Endodermal cell (in vitro differentiated cells): ENCODE results near the gene PPP1R14B. TPM values are rescaled to one million over a fixed set of nuclear protein-coding genes. Genes with fewer than 3 reads are reported as not detected.

Source experiments
- DNase-seq: peaks from one replicate; pipeline ENCODE4 v3.0.0-alpha.2; 2017
- H3K27ac ChIP-seq: 2 replicates; pipeline ENCODE4 v1.5.1; 2013; ENCODE audit warnings: mild to moderate bottlenecking, low read depth, low read length, moderate library complexity
- H3K27me3 ChIP-seq: 2 replicates; pipeline ENCODE4 v1.6.1; 2013; ENCODE audit warnings: mild to moderate bottlenecking, low read length, moderate library complexity; ENCODE audit not compliant: insufficient read depth, control insufficient read depth, poor library complexity, severe bottlenecking
- H3K36me3 ChIP-seq: 2 replicates; pipeline ENCODE4 v1.7.0; 2013; ENCODE audit warnings: mild to moderate bottlenecking, low read length, moderate library complexity; ENCODE audit not compliant: control insufficient read depth, insufficient read depth
- H3K4me1 ChIP-seq: one replicate; pipeline ENCODE4 v1.7.0; 2013; ENCODE audit warnings: low read length; ENCODE audit not compliant: control insufficient read depth, insufficient read depth
- H3K4me3 ChIP-seq: 2 replicates; pipeline ENCODE4 v1.5.1; 2013; ENCODE audit warnings: mild to moderate bottlenecking, low read length, moderate library complexity
- H3K9ac ChIP-seq: 2 replicates; pipeline ENCODE4 v1.6.1; 2013; ENCODE audit warnings: mild to moderate bottlenecking, low read length, moderate library complexity; ENCODE audit not compliant: poor library complexity, severe bottlenecking; ENCODE audit errors: extremely low read depth
- H3K9me3 ChIP-seq: 2 replicates; pipeline ENCODE4 v1.6.1; 2013; ENCODE audit warnings: mild to moderate bottlenecking, low read length, moderate library complexity; ENCODE audit not compliant: control insufficient read depth
- H3K27ac Mint-ChIP-seq: 2 replicates; pipeline ENCODE4 v1.8.0; 2020; ENCODE audit warnings: mixed read lengths
- H3K27me3 Mint-ChIP-seq: 2 replicates; pipeline ENCODE4 v1.8.0; 2021; ENCODE audit warnings: mild to moderate bottlenecking, mixed read lengths; ENCODE audit not compliant: insufficient read depth
- H3K36me3 Mint-ChIP-seq: 2 replicates; pipeline ENCODE4 v1.8.0; 2020; ENCODE audit warnings: low read depth, mixed read lengths
- H3K4me1 Mint-ChIP-seq: 2 replicates; pipeline ENCODE4 v1.8.0; 2020; ENCODE audit warnings: mixed read lengths
- H3K4me3 Mint-ChIP-seq: 2 replicates; pipeline ENCODE4 v1.8.0; 2020; ENCODE audit warnings: mild to moderate bottlenecking, moderate library complexity, mixed read lengths
- H3K9me3 Mint-ChIP-seq: 2 replicates; pipeline ENCODE4 v1.8.0; 2020; ENCODE audit warnings: mild to moderate bottlenecking, mixed read lengths
- WGBS, 2 experiments: methylation state at CpG; one replicate each; pipeline versions ENCODE4 v1.1.5 to v1.1.7; 2013; ENCODE audit warnings: missing lambda C conversion rate in 2 of 2, mixed read lengths in 1 of 2; ENCODE audit not compliant: insufficient coverage in 1 of 2, insufficient read length in 1 of 2; 5-methylcytosine and 5-hydroxymethylcytosine counted together
- total RNA-seq, 2 donors: library from RNA; stranded (reverse); fragmentation: NEBNext Ultra II Directional in 1 of 2; extraction: Animal tissue kit (Norgen Biotek cat#: 25700) in 1 of 2; gene quantifications; 2 replicates in 1 of 2; 3 replicates in 1 of 2; pipeline ENCODE4 v1.2.1, GENCODE V29; 2021
- TF ChIP-seq, protein P1 (sequence below): fragments of 200-600 bp; sonication (generic); conservative IDR thresholded peaks from 2 replicates; pipeline ENCODE4 v1.5.0; 2021; ENCODE audit warnings: antibody characterized with exemption, mild to moderate bottlenecking

PPP1R14B gene
- total RNA-seq, 2 donors from 2014 or later, result 228 to 265 TPM

DNA sequence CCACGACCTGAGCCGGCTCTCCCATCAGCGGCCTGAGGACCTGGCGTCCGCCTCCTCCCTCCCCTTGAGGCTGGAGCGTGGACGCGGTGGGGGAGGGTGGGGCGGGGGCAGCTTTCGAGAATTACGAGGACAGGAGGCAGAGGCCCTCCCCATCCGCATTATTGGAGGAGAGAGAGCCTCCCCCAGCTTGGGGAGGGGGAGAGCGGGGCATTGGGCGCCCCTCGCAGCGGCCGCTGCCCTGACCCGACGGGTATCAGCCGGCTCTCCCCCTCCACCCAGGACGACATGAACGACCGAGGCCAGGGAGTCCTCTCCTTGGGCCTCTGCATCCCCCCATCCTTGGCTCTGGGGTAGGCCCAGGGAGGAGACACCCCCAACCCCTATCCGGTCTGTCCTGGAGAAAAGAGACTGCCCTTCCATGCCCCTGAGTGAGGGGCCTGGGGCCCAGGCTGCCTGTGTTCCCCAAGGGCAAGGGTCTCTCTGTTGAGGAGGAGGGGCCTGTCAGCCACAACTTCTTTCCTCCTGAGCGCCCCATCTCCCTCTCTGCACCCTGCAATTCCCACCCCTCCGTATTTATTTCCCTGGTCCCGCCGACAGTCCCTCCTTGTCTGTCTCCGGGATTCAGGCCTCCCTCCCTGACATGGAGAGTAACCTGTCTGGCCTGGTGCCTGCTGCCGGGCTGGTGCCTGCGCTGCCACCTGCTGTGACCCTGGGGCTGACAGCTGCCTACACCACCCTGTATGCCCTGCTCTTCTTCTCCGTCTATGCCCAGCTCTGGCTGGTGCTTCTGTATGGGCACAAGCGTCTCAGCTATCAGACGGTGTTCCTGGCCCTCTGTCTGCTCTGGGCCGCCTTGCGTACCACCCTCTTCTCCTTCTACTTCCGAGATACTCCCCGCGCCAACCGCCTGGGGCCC, 39.4 kb upstream of the PPP1R14B start:
- TF ChIP-seq, protein P1, sequence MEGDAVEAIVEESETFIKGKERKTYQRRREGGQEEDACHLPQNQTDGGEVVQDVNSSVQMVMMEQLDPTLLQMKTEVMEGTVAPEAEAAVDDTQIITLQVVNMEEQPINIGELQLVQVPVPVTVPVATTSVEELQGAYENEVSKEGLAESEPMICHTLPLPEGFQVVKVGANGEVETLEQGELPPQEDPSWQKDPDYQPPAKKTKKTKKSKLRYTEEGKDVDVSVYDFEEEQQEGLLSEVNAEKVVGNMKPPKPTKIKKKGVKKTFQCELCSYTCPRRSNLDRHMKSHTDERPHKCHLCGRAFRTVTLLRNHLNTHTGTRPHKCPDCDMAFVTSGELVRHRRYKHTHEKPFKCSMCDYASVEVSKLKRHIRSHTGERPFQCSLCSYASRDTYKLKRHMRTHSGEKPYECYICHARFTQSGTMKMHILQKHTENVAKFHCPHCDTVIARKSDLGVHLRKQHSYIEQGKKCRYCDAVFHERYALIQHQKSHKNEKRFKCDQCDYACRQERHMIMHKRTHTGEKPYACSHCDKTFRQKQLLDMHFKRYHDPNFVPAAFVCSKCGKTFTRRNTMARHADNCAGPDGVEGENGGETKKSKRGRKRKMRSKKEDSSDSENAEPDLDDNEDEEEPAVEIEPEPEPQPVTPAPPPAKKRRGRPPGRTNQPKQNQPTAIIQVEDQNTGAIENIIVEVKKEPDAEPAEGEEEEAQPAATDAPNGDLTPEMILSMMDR, result no peak
- 34 to 75% methylated on average over 15 to 37 of the region's 40 CpGs for WGBS, 2 experiments
- Mint-ChIP-seq H3K36me3 (peaks cover 18% of the 10 kb centered on the region), H3K4me1 (peaks cover 6% of the 10 kb centered on the region), H3K27ac (no peak overlapping the region), H3K9me3 (no peaks in the 10 kb centered on the region), H3K4me3 (peak overlapping the region; percentile 69), H3K27me3 (peaks cover 26% of the 10 kb centered on the region)
- no peak overlapping the region for H3K27ac ChIP-seq
- DNase-seq, result no peak
- H3K36me3 ChIP-seq, result peaks cover 10% of the 10 kb centered on the region
- peak overlapping the region; percentile 15 for H3K9ac ChIP-seq
- peaks cover 19% of the 10 kb centered on the region for H3K27me3 ChIP-seq
- peak overlapping the region; percentile 84 for H3K4me3 ChIP-seq
- H3K9me3 ChIP-seq, result no peaks in the 10 kb centered on the region
- no peaks in the 10 kb centered on the region for H3K4me1 ChIP-seq

DNA sequence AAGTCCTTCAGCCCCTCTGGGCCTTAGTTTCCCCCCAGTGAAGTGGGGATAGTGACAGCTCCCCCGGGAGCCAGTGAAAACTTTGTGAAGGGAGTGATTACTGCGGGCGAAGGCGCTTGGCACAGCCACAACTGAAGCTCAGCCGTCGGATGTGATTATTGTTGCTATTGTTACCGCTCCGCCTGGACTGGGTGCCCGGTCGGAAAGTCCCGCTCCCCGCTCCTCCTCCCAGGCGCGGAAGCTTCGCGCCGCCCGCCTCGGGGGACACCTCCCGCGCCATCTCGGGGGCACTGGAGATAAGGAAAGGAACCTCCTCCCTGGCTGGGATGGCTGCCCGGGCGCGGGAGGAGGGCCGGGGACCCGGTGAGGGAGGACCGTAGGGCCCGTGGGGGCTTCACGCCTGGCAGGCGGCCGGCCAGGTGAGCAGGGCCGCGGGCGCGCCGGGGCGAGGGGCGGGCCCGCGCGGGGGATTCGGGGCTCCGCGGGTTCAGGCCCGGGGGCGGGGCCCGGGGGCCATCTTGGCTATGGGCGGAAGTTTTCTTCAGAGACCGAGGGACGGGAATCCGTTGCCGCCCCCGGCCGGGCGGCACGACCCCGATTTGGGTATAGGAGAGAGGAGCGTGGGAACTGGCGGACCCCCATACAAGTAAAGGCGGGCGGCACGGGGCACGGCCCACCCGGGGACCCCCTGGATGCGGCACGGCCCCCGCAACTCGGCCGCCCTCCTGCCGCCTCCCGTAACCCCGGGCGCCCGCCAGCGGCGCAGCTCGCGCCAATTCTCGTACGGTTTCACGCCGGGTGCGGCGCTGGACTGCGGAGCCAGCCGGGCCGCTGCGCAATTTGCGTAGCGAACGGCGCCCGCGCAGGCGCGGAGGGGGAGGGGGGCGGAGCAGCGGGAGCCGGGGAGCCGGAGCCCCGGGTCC, 38.5 kb upstream of the PPP1R14B start, which contains the start of gene GPR137:
GPR137 (plus strand) TSS at position 887 of the 923 bp plus-strand sequence. CDS start 677 bp downstream, outside the sequence.
- Histone ChIP-seq H3K36me3 (peaks cover 10% of the 10 kb centered on the region), H3K27me3 (peaks cover 10% of the 10 kb centered on the region), H3K27ac (peak within 1 kb of the TSS; percentile 9), H3K4me1 (no peaks in the 10 kb centered on the region), H3K4me3 (peak within 1 kb of the TSS; percentile 84), H3K9me3 (no peaks in the 10 kb centered on the region), H3K9ac (peak within 1 kb of the TSS; percentile 28)
- TF ChIP-seq, protein P1, result no peak
- Mint-ChIP-seq H3K27ac (peak within 1 kb of the TSS; percentile 87), H3K4me3 (peak within 1 kb of the TSS; percentile 69), H3K9me3 (no peaks in the 10 kb centered on the region), H3K36me3 (peaks cover 19% of the 10 kb centered on the region), H3K4me1 (peaks cover 4% of the 10 kb centered on the region), H3K27me3 (peaks cover 17% of the 10 kb centered on the region)
- 0% methylated on average over 22 to 100 of the region's 102 CpGs for WGBS, 2 experiments
- DNase-seq, result peak; percentile 92
